HG03135 (cell line): ENCODE results near the gene DHX38.

Experiments used
- ATAC-seq: cut with Tn5 transposase; IDR thresholded peaks from one replicate; pipeline ENCODE4 v1.9.1; 2021; ENCODE audit warnings: mild to moderate bottlenecking, moderate library complexity; ENCODE audit not compliant: unreplicated experiment

DHX38 gene

DNA sequence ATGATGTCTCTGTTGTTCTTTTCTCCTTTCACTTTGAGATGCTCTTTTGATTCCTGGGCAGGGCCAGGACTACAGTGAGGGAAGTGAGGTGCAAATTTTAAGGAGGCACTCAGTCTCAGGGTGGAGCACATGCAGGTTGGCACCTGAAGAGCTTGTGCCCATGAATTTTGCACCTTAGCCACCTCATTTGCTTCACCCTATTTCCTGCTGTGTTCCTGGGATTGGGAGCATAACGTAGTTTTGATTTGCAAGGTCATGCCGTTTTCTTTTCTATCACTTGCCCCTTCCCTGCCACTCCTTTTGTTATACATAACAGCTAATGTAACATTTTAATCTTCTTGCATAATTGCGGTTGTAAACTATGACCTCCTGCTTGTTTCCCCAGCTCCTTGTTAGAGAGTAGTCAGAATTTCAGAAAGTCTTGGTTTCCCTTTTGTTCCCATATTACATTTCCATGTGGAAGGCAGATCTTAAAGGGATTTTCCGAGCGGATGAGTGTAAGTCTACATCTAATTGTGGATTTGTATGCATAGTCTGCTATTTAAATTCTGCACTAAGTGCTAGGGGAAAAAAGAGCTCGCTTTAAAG is 68.6 kb downstream of the DHX38 start:
- no peak for ATAC-seq
